ENCODE results near the gene NIF3L1. TPM values are rescaled to one million over a fixed set of nuclear protein-coding genes. Genes with fewer than 3 reads are reported as not detected.

NIF3L1 gene
- total and polyA plus RNA-seq, 2 of the 13 experiments (the other 11 are each of a cell fraction or from before 2014, with no cell fraction given), result 67.9 to 75.2 TPM

- 0 out of 2 replicates have a peak, but pooled peaks have one; percentile 40 for TF ChIP-seq ZNF510 (CRISPR knock-in tag; IDR thresholded peaks at IDR 0.05; ENCODE audit: low read depth)
- TF ChIP-seq ZNF12 (CRISPR knock-in tag; IDR thresholded peaks at IDR 0.05), result 0 out of 2 replicates have a peak, but pooled peaks have one; percentile 32
- TF ChIP-seq FOXC1 (CRISPR knock-in tag; IDR thresholded peaks at IDR 0.05; ENCODE audit: borderline replicate concordance), result no peak
- TF ChIP-seq BRD4 (CRISPR knock-in tag; IDR thresholded peaks at IDR 0.05), result no peak
- no peak for TF ChIP-seq HBP1 (CRISPR knock-in tag; IDR thresholded peaks at IDR 0.05; ENCODE audit: low read depth)
- TF ChIP-seq FIP1L1 (IDR thresholded peaks at IDR 0.05; ENCODE audit: borderline replicate concordance, insufficient read depth, low read depth, low read length), result no peak
- TF ChIP-seq RAD21 (CRISPR knock-in tag; IDR thresholded peaks at IDR 0.05), result peak; percentile 87
- no peak for TF ChIP-seq SMARCC2 (IDR thresholded peaks at IDR 0.05)
- TF ChIP-seq ZNF543 (CRISPR knock-in tag; IDR thresholded peaks at IDR 0.05), result no peak
- no peak for TF ChIP-seq ARHGAP35 (CRISPR knock-in tag; IDR thresholded peaks at IDR 0.05; ENCODE audit: borderline replicate concordance)
- no peak for TF ChIP-seq CENPT (CRISPR knock-in tag; IDR thresholded peaks at IDR 0.05; ENCODE audit: low read depth)
- 0 out of 2 replicates have a peak, but pooled peaks have one; percentile 9 for TF ChIP-seq BCL6 (CRISPR knock-in tag; IDR thresholded peaks at IDR 0.05)
- TF ChIP-seq MTERF4 (CRISPR knock-in tag; IDR thresholded peaks at IDR 0.05), result no peak
- TF ChIP-seq ZGPAT (CRISPR knock-in tag; IDR thresholded peaks at IDR 0.05), result peak; percentile 26; the same call in 1 of the 2 replicates
- no peak for TF ChIP-seq ZNF430 (CRISPR knock-in tag; IDR thresholded peaks at IDR 0.05)
- peak; percentile 23; the same call in 1 of the 2 replicates for TF ChIP-seq ZMYM4 (CRISPR knock-in tag; IDR thresholded peaks at IDR 0.05)
- no peak for TF ChIP-seq AKNA (CRISPR knock-in tag; IDR thresholded peaks at IDR 0.05; ENCODE audit: borderline replicate concordance)
- no peak for TF ChIP-seq JUN (CRISPR knock-in tag; IDR thresholded peaks at IDR 0.05)
- TF ChIP-seq ELF3 (CRISPR knock-in tag; IDR thresholded peaks at IDR 0.05), result peak; percentile 74
- no peak for TF ChIP-seq RAD51 (IDR thresholded peaks at IDR 0.05; ENCODE audit: borderline replicate concordance)
- no peak for TF ChIP-seq ZNF235 (CRISPR knock-in tag; IDR thresholded peaks at IDR 0.05; ENCODE audit: borderline replicate concordance)
Observed at GRCh38 chr2:200901459-200902072, 12.4 kb downstream of the NIF3L1 start (continued).
